ENCODE measurements around the gene BPIFB6. TPM values are rescaled to one million over a fixed set of nuclear protein-coding genes. Genes with fewer than 3 reads are reported as not detected.

BPIFB6 gene
- total and polyA plus RNA-seq, 4 donors: not detected

GRCh38 chr20:33016581-33017109, 14.8 kb upstream of the BPIFB6 start (continued):
- no peak for TF ChIP-seq REST (IDR thresholded peaks at IDR 0.05)
- TF ChIP-seq SP1 (IDR thresholded peaks at IDR 0.05): no peak
- TF ChIP-seq FOXA1 (IDR thresholded peaks at IDR 0.05): no peak

GRCh38 chr20:33017542-33017941, 13.9 kb upstream of the BPIFB6 start:
- H3K9me3 ChIP-seq (ENCODE audit: control insufficient read depth in 4 of 4, low read length in 3 of 4): no peaks in the 10 kb centered on the region
- H3K36me3 ChIP-seq (ENCODE audit: control insufficient read depth in 4 of 4, insufficient read depth in 3 of 4, low read depth in 1 of 4, low read length in 3 of 4): no peaks in the 10 kb centered on the region
- 86% methylated on average over 7 of the region's 7 CpGs for WGBS
- no peak for TF ChIP-seq GABPA (IDR thresholded peaks at IDR 0.05 in 1 of 2, conservative IDR thresholded peaks at IDR 0.05 in 1 of 2)
- TF ChIP-seq ZBTB33 (IDR thresholded peaks at IDR 0.05): no peak
- no peak for TF ChIP-seq RAD21 (IDR thresholded peaks at IDR 0.05)
- TF ChIP-seq EGR1 (IDR thresholded peaks at IDR 0.05; ENCODE audit: low read depth in 2 of 2): no peak
- TF ChIP-seq HNF4G (IDR thresholded peaks at IDR 0.05): no peak
- no peak for TF ChIP-seq NR2F2 (IDR thresholded peaks at IDR 0.05)
- H3K27ac ChIP-seq (ENCODE audit: low read depth in 1 of 2, low read length in 2 of 2): no peak overlapping the region
- no peak overlapping the region for H3K4me3 ChIP-seq (ENCODE audit: low read depth in 1 of 3, low read length in 3 of 3)
- no peaks in the 10 kb centered on the region for H3K4me1 ChIP-seq (ENCODE audit: control insufficient read depth in 4 of 4, insufficient read depth in 4 of 4, low read length in 3 of 4)
- peaks cover 0 to 2% (median 0%) of the 10 kb centered on the region in 4 donors for H3K27me3 ChIP-seq (ENCODE audit: control insufficient read depth in 4 of 4, insufficient read depth in 4 of 4, low read length in 3 of 4)
- no peak overlapping the region for H3K9ac ChIP-seq (ENCODE audit: low read depth in 1 of 2, low read length in 2 of 2)
- DNase-seq (ENCODE audit: low spot score): no peak

- DNase-seq (ENCODE audit: low spot score): no peak
- Histone ChIP-seq H3K4me1 (ENCODE audit: control insufficient read depth in 4 of 4, insufficient read depth in 4 of 4, low read length in 3 of 4) (no peaks in the 10 kb centered on the region), H3K36me3 (ENCODE audit: control insufficient read depth in 4 of 4, insufficient read depth in 3 of 4, low read depth in 1 of 4, low read length in 3 of 4) (no peaks in the 10 kb centered on the region), H3K27me3 (ENCODE audit: control insufficient read depth in 4 of 4, insufficient read depth in 4 of 4, low read length in 3 of 4) (no peaks in the 10 kb centered on the region), H3K4me3 (ENCODE audit: low read depth in 1 of 3, low read length in 3 of 3) (no peak overlapping the region), H3K9ac (ENCODE audit: low read depth in 1 of 2, low read length in 2 of 2) (no peak overlapping the region), H3K27ac (ENCODE audit: low read depth in 1 of 2, low read length in 2 of 2) (no peak overlapping the region), H3K9me3 (ENCODE audit: control insufficient read depth in 4 of 4, low read length in 3 of 4) (no peaks in the 10 kb centered on the region)
- 82% methylated on average over 14 of the region's 14 CpGs for WGBS
- TF ChIP-seq FOXA2 (IDR thresholded peaks at IDR 0.05) (no peak), MAX (IDR thresholded peaks at IDR 0.05) (no peak), RXRA (IDR thresholded peaks at IDR 0.05) (no peak), ZBTB33 (IDR thresholded peaks at IDR 0.05) (no peak), YY1 (IDR thresholded peaks at IDR 0.05) (no peak), ATF3 (IDR thresholded peaks at IDR 0.05) (no peak), TAF1 (conservative IDR thresholded peaks at IDR 0.05) (no peak), SP1 (IDR thresholded peaks at IDR 0.05) (no peak), RAD21 (IDR thresholded peaks at IDR 0.05) (no peak), JUND (IDR thresholded peaks at IDR 0.05) (no peak), CTCF (IDR thresholded peaks at IDR 0.05; ENCODE audit: low read depth, low read length, missing input control) (no peak), EGR1 (IDR thresholded peaks at IDR 0.05; ENCODE audit: low read depth in 2 of 2) (no peak), HNF4A (conservative IDR thresholded peaks at IDR 0.05) (no peak), GABPA (IDR thresholded peaks at IDR 0.05 in 1 of 2, conservative IDR thresholded peaks at IDR 0.05 in 1 of 2) (no peak), NR2F2 (IDR thresholded peaks at IDR 0.05) (no peak)
These were observed 13.1 kb upstream of the BPIFB6 start for GRCh38 chr20:33018169-33018931.
